K562 (cell line): Measurements from ENCODE around the gene REC8. TPM values are rescaled to one million over a fixed set of nuclear protein-coding genes. Genes with fewer than 3 reads are reported as not detected.

Source experiments
- ATAC-seq: fragments of 200-7000 bp; cut with Tn5 transposase; 3 replicates; pipeline ENCODE4 v1.9.1; 2020; ENCODE audit warnings: moderate library complexity
- BruUV-seq: library from RNA; stranded (reverse); fragments of 400-500 nt; replicated peaks from 2 replicates; lab custom pipeline; 2021; lab: Mats Ljungman, UMichigan
- CTCF ChIA-PET: fragments of 300-600 bp; formaldehyde crosslinking; extraction: SDS; loops from one replicate; lab custom pipeline; 2021; ENCODE audit warnings: low intra/inter-chr PET ratio; lab: Yijun Ruan, JAX
- POLR2A ChIA-PET: fragments of 300-600, 350-650 bp; sonication (Branson Sonifier 250); formaldehyde crosslinking; extraction: SDS; loops from one replicate; lab custom pipeline; 2021; ENCODE audit warnings: antibody characterized with exemption, inconsistent platforms; lab: Yijun Ruan, JAX
- DNase-seq, 4 experiments: peaks; one replicate each; pipeline versions ENCODE4 v3.0.0 to v3.0.0-alpha.2; 2011 to 2018; ENCODE audit warnings: low spot score in 3 of 4, mixed read lengths in 3 of 4; ENCODE audit errors: extremely low read depth in 1 of 4
- FAIRE-seq: peaks from 2 replicates; lab custom pipeline; 2011; peaks lifted over from hg19 to GRCh38; lab: Jason Lieb, UNC
- H2AFZ ChIP-seq: 2 replicates; pipeline ENCODE4 v1.6.0; 2011; ENCODE audit warnings: low read depth, low read length, control low read depth, inconsistent platforms
- H3K27ac ChIP-seq: fragments of 200-600 bp; 3 replicates; pipeline ENCODE4 v1.8.0; 2011; ENCODE audit warnings: low read depth, mild to moderate bottlenecking, control low read depth, inconsistent platforms, low read length, moderate library complexity, mixed read lengths; ENCODE audit errors: extremely low read depth
- H3K27me3 ChIP-seq, 2 experiments: fragments of 300-600 bp in 1 of 2; 2 replicates in 1 of 2; 3 replicates in 1 of 2; pipeline versions ENCODE4 v1.6.0 to v1.8.0; 2011; ENCODE audit warnings: inconsistent platforms in 2 of 2, low read length in 2 of 2, mild to moderate bottlenecking in 1 of 2, mixed read lengths in 1 of 2, moderate library complexity in 1 of 2; ENCODE audit not compliant: control insufficient read depth in 2 of 2, insufficient read depth in 2 of 2
- H3K36me3 ChIP-seq: fragments of 300-600 bp; 3 replicates; pipeline ENCODE4 v1.8.0; 2011; ENCODE audit warnings: mild to moderate bottlenecking, low read length, inconsistent platforms; ENCODE audit not compliant: control insufficient read depth, insufficient read depth
- H3K4me1 ChIP-seq, 2 experiments: fragments of 200-600 bp in 1 of 2; replicated peaks in 1 of 2; 2 replicates in 1 of 2; 3 replicates in 1 of 2; pipeline versions ENCODE4 v1.5.1 to v1.8.0; 2011; ENCODE audit warnings: inconsistent platforms in 2 of 2, low read length in 2 of 2, mild to moderate bottlenecking in 1 of 2, mixed read lengths in 1 of 2, moderate library complexity in 1 of 2; ENCODE audit not compliant: control insufficient read depth in 2 of 2, insufficient read depth in 2 of 2
- H3K4me2 ChIP-seq: 2 replicates; pipeline ENCODE4 v1.6.1; 2011; ENCODE audit warnings: low read length, control low read depth, inconsistent platforms, mixed read lengths; ENCODE audit not compliant: insufficient read depth
- H3K4me3 ChIP-seq: fragments of 200-600 bp; sonication (generic), shearing (Covaris generic); 2 replicates; pipeline ENCODE4 v1.5.1; 2016; ENCODE audit warnings: control low read depth, inconsistent platforms
- H3K79me2 ChIP-seq: fragments of 200-600 bp; 3 replicates; pipeline ENCODE4 v1.8.0; 2011; ENCODE audit warnings: low read length, inconsistent platforms; ENCODE audit not compliant: control insufficient read depth, insufficient read depth
- H3K9ac ChIP-seq, 2 experiments: 2 replicates each; pipeline versions ENCODE4 v1.6.0 to v1.6.1; 2011; ENCODE audit warnings: low read depth in 2 of 2, low read length in 2 of 2, control low read depth in 1 of 2, inconsistent platforms in 1 of 2, mild to moderate bottlenecking in 1 of 2, mixed read lengths in 1 of 2; ENCODE audit not compliant: insufficient read depth in 1 of 2
- H3K9me1 ChIP-seq: one replicate; pipeline ENCODE4 v1.6.0; 2011; ENCODE audit warnings: inconsistent platforms, mild to moderate bottlenecking, low read length, moderate library complexity; ENCODE audit not compliant: control insufficient read depth, insufficient read depth
- H3K9me3 ChIP-seq: replicated peaks from 2 replicates; pipeline ENCODE4 v1.5.1; 2011; ENCODE audit warnings: low read depth, low read length, inconsistent platforms; ENCODE audit not compliant: control insufficient read depth, insufficient read depth
- H4K20me1 ChIP-seq: replicated peaks from 2 replicates; pipeline ENCODE4 v1.6.1; 2011; ENCODE audit warnings: low read length, inconsistent platforms, mixed read lengths; ENCODE audit not compliant: control insufficient read depth, insufficient read depth
- ADNP ChIP-seq: fragments of 200-800 bp; sonication (Bioruptor generic); IDR thresholded peaks from 2 replicates; pipeline ENCODE4 v1.6.1; 2016; ENCODE audit warnings: missing genetic modification characterization, missing compliant biosample characterization
- BHLHE40 ChIP-seq: IDR thresholded peaks from 2 replicates; pipeline ENCODE4 v1.6.1; 2011; ENCODE audit warnings: low read length, improper control_type of control experiment
- CBX5 ChIP-seq: IDR thresholded peaks from 2 replicates; pipeline ENCODE4 v1.6.1; 2014; ENCODE audit warnings: low read depth, borderline replicate concordance
- HMBOX1 ChIP-seq: sonication (generic); IDR thresholded peaks from 2 replicates; pipeline ENCODE4 v1.6.1; 2016
- MEF2D ChIP-seq: conservative IDR thresholded peaks from 2 replicates; pipeline ENCODE4 v1.6.1; 2016; ENCODE audit warnings: low read depth, missing genetic modification characterization, missing compliant biosample characterization
- MGA ChIP-seq: fragments of 450-650 bp; IDR thresholded peaks from 2 replicates; pipeline ENCODE4 v1.6.1; 2016; ENCODE audit warnings: mild to moderate bottlenecking, moderate library complexity
- RNF2 ChIP-seq: sonication (generic); IDR thresholded peaks from 2 replicates; pipeline ENCODE4 v1.6.1; 2016
- ZNF263 ChIP-seq: sonication (generic); formaldehyde crosslinking; IDR thresholded peaks from 2 replicates; pipeline ENCODE4 v1.8.0; 2022; ENCODE audit warnings: mild to moderate bottlenecking, missing genetic modification reagents, borderline replicate concordance
- ZNF780A ChIP-seq: fragments of 250-450 bp; sonication (Bioruptor Pico); IDR thresholded peaks from 2 replicates; pipeline ENCODE4 v1.5.0; 2021; ENCODE audit warnings: mild to moderate bottlenecking
- WGBS: fragments of 100-300 bp; shearing (Covaris generic); methylation state at CpG from one replicate; pipeline ENCODE4 v1.1.6; 2016; ENCODE audit warnings: low coverage, mixed read lengths; ENCODE audit not compliant: insufficient coverage; ENCODE audit errors: missing lambda C conversion rate; 5-methylcytosine and 5-hydroxymethylcytosine counted together
- in situ Hi-C: fragments of 300-500 bp; cut with MboI; formaldehyde crosslinking; loops from 4 replicates; pipeline ENCODE4 v1.15.0; 2018; ENCODE audit warnings: inconsistent platforms, mixed read lengths
- intact Hi-C: fragments of 100-400 bp; cut with micrococcal nuclease; formaldehyde crosslinking; loops from 2 replicates; pipeline ENCODE4 v1.14.2; 2022
- polyA plus RNA-seq, 8 experiments: library from polyadenylated mRNA; depleted of rRNA in 4 of 8; stranded (reverse) in 5 of 8; unstranded in 3 of 8; fragments of >200 nt; fragmentation: Nextera tagmentation in 2 of 8; fragmentation: Illumina TruSeq in 1 of 8; extraction: Ambion mirVana in 2 of 8; extraction: Trizol in 1 of 8; gene quantifications; 2 replicates each; pipeline versions ENCODE4 v1.2.1 to v1.2.3, GENCODE V29; 2011 to 2014; ENCODE audit warnings: inconsistent platforms in 1 of 8, missing spikeins in 1 of 8
- total RNA-seq, 7 experiments: library from RNA; depleted of rRNA in 6 of 7; stranded (reverse); fragments of >200 nt in 6 of 7; fragmentation: Illumina TruSeq in 2 of 7; extraction: Trizol in 2 of 7; gene quantifications; 2 replicates each; pipeline versions ENCODE4 v1.2.1 to v1.2.3, GENCODE V29; 2011 to 2021; ENCODE audit warnings: low replicate concordance in 1 of 7

The REC8 gene
- total and polyA plus RNA-seq, 9 of the 15 experiments (the other 6 are each of a cell fraction or from before 2014, with no cell fraction given) = 0.11 to 2.5 (median 0.85) TPM

GRCh38 chr14:24192933-24193332 lies 21.1 kb downstream of the REC8 start:
- Histone ChIP-seq H3K4me3 (no peak overlapping the region), H3K4me2 (no peak overlapping the region), H3K27me3 (no peaks in the 10 kb centered on the region), H3K9me1 (peaks cover 2% of the 10 kb centered on the region), H3K9ac (no peak overlapping the region), H2AFZ (no peak overlapping the region), H3K4me1 (peaks cover 6 to 23% of the 10 kb centered on the region in 2 experiments; a peak in 3 of 5 replicates), H3K9me3 (no peaks in the 10 kb centered on the region), H3K27ac (no peak overlapping the region), H3K36me3 (peaks cover 31% of the 10 kb centered on the region; the same call in 2 of the 3 replicates), H3K79me2 (peaks cover 53% of the 10 kb centered on the region), H4K20me1 (peaks cover 4% of the 10 kb centered on the region; the same call in 1 of the 2 replicates)
- CTCF ChIA-PET = no interaction called here
- 99% methylated on average over 10 of the region's 15 CpGs for WGBS
- DNase-seq = no peak
- intact Hi-C loops (no loop called here), in situ Hi-C loops (no loop called here)
- no TSS peak for BruUV-seq
- POLR2A ChIA-PET = no interaction called here
- no peak for ATAC-seq
- FAIRE-seq = no peak
- TF ChIP-seq HMBOX1 = no peak
- no peak for TF ChIP-seq ZNF263 (CRISPR knock-in tag)
- no peak for TF ChIP-seq RNF2
- no peak for TF ChIP-seq ZNF780A
- no peak for TF ChIP-seq CBX5
- TF ChIP-seq BHLHE40 = no peak
- TF ChIP-seq ADNP (tag) = no peak
- no peak for TF ChIP-seq MGA
- TF ChIP-seq MEF2D = no peak
